Bronchial epithelial cell (primary cell): ENCODE measurements around the gene MYBPHL. TPM values are rescaled to one million over a fixed set of nuclear protein-coding genes. Genes with fewer than 3 reads are reported as not detected.

Experiments used
- DNase-seq: peaks from one replicate; pipeline ENCODE4 v3.0.0-alpha.2; 2010; ENCODE audit warnings: low read depth
- FAIRE-seq: peaks from 2 replicates; lab custom pipeline; 2011; peaks lifted over from hg19 to GRCh38; lab: Jason Lieb, UNC
- H3K27me3 ChIP-seq: 2 replicates; pipeline ENCODE4 v1.5.1; 2011; ENCODE audit warnings: low read length; ENCODE audit not compliant: control insufficient read depth, insufficient read depth
- H3K36me3 ChIP-seq: 2 replicates; pipeline ENCODE4 v1.5.1; 2011; ENCODE audit warnings: low read length; ENCODE audit not compliant: control insufficient read depth, insufficient read depth
- H3K4me3 ChIP-seq: 2 replicates; pipeline ENCODE4 v1.5.1; 2011; ENCODE audit warnings: mild to moderate bottlenecking, low read depth, low read length, control low read depth
- total RNA-seq: library from RNA; depleted of rRNA; stranded (reverse); fragments of >200 nt; gene quantifications from 2 replicates; pipeline ENCODE4 v1.2.1, GENCODE V29; 2014
- TF ChIP-seq, protein P1 (sequence below): IDR thresholded peaks from 2 replicates; pipeline ENCODE4 v1.5.1; 2011; ENCODE audit warnings: mild to moderate bottlenecking, moderate library complexity, low read length, control low read depth, inconsistent platforms; ENCODE audit not compliant: insufficient read depth, severe bottlenecking

Gene MYBPHL
- total RNA-seq, 1 donor from 2014 or later: 0.26 TPM

DNA sequence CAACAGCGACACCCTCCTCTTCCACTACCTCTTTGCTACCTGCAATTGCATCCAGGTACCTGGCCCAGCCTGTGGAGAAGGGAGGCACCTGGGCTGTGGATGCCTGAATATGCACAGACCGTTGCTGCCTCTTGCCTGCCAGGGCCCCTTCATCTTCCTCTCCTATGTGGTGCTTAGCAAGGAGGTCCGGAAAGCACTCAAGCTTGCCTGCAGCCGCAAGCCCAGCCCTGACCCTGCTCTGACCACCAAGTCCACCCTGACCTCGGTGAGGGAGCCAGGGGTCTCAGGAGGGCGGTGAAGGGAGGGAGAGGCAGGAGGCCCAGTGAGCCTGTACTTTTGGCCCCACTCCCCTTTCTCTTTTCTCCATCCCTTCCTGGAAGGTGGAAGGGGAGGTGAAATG is 35.4 kb downstream of the MYBPHL start:
- Histone ChIP-seq H3K4me3 (no peak overlapping the region), H3K27me3 (no peaks in the 10 kb centered on the region), H3K36me3 (peaks cover 51% of the 10 kb centered on the region)
- TF ChIP-seq, protein P1, sequence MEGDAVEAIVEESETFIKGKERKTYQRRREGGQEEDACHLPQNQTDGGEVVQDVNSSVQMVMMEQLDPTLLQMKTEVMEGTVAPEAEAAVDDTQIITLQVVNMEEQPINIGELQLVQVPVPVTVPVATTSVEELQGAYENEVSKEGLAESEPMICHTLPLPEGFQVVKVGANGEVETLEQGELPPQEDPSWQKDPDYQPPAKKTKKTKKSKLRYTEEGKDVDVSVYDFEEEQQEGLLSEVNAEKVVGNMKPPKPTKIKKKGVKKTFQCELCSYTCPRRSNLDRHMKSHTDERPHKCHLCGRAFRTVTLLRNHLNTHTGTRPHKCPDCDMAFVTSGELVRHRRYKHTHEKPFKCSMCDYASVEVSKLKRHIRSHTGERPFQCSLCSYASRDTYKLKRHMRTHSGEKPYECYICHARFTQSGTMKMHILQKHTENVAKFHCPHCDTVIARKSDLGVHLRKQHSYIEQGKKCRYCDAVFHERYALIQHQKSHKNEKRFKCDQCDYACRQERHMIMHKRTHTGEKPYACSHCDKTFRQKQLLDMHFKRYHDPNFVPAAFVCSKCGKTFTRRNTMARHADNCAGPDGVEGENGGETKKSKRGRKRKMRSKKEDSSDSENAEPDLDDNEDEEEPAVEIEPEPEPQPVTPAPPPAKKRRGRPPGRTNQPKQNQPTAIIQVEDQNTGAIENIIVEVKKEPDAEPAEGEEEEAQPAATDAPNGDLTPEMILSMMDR: no peak
- DNase-seq: no peak
- no peak for FAIRE-seq

DNA sequence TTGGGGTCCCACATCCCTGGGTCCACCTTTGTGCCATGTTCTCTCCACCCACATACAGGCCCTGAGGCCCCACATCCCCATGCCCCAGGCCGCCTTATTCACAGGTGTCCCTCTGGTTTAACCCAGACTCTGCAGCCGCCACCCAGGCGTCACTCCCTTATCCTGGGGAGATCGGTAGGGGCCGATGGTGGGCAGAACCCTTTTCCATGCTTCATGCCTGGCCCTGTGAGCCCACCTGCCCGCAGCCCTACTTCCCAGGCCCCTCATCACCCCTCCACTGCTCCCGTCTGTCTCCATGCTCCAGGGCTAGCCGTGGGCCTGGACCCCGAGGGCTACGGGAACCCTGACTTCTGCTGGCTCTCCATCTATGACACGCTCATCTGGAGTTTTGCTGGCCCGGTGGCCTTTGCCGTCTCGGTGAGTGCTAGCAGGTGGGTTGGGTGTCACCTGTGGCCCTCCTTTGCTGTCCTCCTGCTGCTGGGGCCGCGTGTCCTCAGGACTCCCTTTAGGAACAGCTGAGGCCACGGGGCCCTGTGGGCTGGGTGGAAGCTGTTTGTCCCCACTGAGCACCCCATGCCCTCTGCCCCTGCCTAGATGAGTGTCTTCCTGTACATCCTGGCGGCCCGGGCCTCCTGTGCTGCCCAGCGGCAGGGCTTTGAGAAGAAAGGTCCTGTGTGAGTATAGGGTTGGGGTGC is 36.0 kb downstream of the MYBPHL start:
- no peaks in the 10 kb centered on the region for H3K27me3 ChIP-seq
- peaks cover 56% of the 10 kb centered on the region for H3K36me3 ChIP-seq
- FAIRE-seq: no peak
- TF ChIP-seq, protein P1: no peak
- no peak overlapping the region for H3K4me3 ChIP-seq
- no peak for DNase-seq

GRCh38 chr1:109269981-109270622 is 36.7 kb downstream of the MYBPHL start:
- DNase-seq (no peak), FAIRE-seq (no peak)
- TF ChIP-seq, protein P1: no peak
- no peaks in the 10 kb centered on the region for H3K27me3 ChIP-seq
- no peak overlapping the region for H3K4me3 ChIP-seq
- peaks cover 60% of the 10 kb centered on the region for H3K36me3 ChIP-seq

- DNase-seq (no peak), FAIRE-seq (no peak)
- Histone ChIP-seq H3K36me3 (peaks cover 67% of the 10 kb centered on the region), H3K4me3 (no peak overlapping the region), H3K27me3 (no peaks in the 10 kb centered on the region)
- TF ChIP-seq, protein P1: no peak
Observed at GRCh38 chr1:109269212-109269980, 37.4 kb downstream of the MYBPHL start.

GRCh38 chr1:109268431-109269211 is 38.2 kb downstream of the MYBPHL start:
- Histone ChIP-seq H3K36me3 (peaks cover 72% of the 10 kb centered on the region), H3K4me3 (no peak overlapping the region), H3K27me3 (no peaks in the 10 kb centered on the region)
- DNase-seq (no peak), FAIRE-seq (no peak)
- TF ChIP-seq, protein P1: no peak
